Peyer's patch (tissue), 4 donors: ENCODE data around the gene ZNF521.

ENCODE experiments used
- POLR2A ChIP-seq, 2 donors: fragments of 450-650 bp; IDR thresholded peaks; one replicate each; pipeline ENCODE4 v1.5.1; 2017; ENCODE audit warnings: antibody characterized with exemption in 2 of 2, mild to moderate bottlenecking in 2 of 2, moderate library complexity in 2 of 2
- TF ChIP-seq, protein P1 (sequence below), 6 experiments: fragments of 450-650 bp in 4 of 6; fragments of 200-600 bp in 2 of 6; sonication (generic) in 1 of 6; IDR thresholded peaks; one replicate each; pipeline ENCODE4 v1.5.1; 2017 to 2019; ENCODE audit warnings: antibody characterized with exemption in 6 of 6, mild to moderate bottlenecking in 3 of 6, moderate library complexity in 1 of 6

DNA sequence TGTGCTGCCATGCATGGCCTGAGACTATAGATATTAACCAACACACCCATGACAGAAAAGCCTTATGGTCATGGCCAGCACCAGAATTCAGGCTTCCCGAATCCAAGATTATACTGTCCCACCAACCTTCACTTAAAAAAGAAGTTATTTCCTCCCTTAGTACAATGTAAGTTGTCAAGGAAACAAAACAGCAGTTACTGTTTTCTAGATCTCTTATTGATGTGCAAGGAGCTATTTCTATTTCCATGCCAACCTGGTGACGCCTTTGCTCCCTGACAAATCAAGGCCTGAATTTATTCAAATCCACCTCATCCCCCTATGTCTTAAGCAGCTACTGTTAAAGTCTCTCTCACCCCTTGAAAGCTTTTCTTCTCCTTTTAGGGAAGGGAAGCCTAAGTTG lies 249.3 kb downstream of the ZNF521 start:
- TF ChIP-seq, protein P1, sequence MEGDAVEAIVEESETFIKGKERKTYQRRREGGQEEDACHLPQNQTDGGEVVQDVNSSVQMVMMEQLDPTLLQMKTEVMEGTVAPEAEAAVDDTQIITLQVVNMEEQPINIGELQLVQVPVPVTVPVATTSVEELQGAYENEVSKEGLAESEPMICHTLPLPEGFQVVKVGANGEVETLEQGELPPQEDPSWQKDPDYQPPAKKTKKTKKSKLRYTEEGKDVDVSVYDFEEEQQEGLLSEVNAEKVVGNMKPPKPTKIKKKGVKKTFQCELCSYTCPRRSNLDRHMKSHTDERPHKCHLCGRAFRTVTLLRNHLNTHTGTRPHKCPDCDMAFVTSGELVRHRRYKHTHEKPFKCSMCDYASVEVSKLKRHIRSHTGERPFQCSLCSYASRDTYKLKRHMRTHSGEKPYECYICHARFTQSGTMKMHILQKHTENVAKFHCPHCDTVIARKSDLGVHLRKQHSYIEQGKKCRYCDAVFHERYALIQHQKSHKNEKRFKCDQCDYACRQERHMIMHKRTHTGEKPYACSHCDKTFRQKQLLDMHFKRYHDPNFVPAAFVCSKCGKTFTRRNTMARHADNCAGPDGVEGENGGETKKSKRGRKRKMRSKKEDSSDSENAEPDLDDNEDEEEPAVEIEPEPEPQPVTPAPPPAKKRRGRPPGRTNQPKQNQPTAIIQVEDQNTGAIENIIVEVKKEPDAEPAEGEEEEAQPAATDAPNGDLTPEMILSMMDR (IDR thresholded peaks at IDR 0.05), result no peak
- TF ChIP-seq POLR2A (IDR thresholded peaks at IDR 0.05), result no peak
